ENCODE results near the gene NIPAL1. TPM values are rescaled to one million over a fixed set of nuclear protein-coding genes. Genes with fewer than 3 reads are reported as not detected.

NIPAL1 gene
- total RNA-seq, 6 experiments from 2014 or later = 0.22 to 1.3 (median 0.48) TPM

GRCh38 chr4:48017108-48017571 lies 568 bp downstream of the NIPAL1 start:
- Mint-ChIP-seq H3K9me3 (no peaks in the 10 kb centered on the region), H3K27ac (peak overlapping the region; percentile 68; the same call in 1 of the 2 replicates), H3K4me1 (ENCODE audit: low read depth) (peaks cover 10% of the 10 kb centered on the region), H3K4me3 (peak overlapping the region; percentile 86), H3K27me3 (ENCODE audit: insufficient read depth) (peaks cover 5% of the 10 kb centered on the region), H3K36me3 (ENCODE audit: low read depth) (no peaks in the 10 kb centered on the region)
- DNase-seq = peak; percentile 57
- no peak for TF ChIP-seq CTCF (IDR thresholded peaks at IDR 0.05)

- no peaks in the 10 kb centered on the region for H3K9me3 Mint-ChIP-seq
- H3K4me3 Mint-ChIP-seq = no peak overlapping the region
- H3K27me3 Mint-ChIP-seq (ENCODE audit: insufficient read depth) = peaks cover 5% of the 10 kb centered on the region
- H3K36me3 Mint-ChIP-seq (ENCODE audit: low read depth) = no peaks in the 10 kb centered on the region
- DNase-seq = no peak
- H3K27ac Mint-ChIP-seq = no peak overlapping the region
- no peak for TF ChIP-seq CTCF (IDR thresholded peaks at IDR 0.05)
- H3K4me1 Mint-ChIP-seq (ENCODE audit: low read depth) = peaks cover 10% of the 10 kb centered on the region
These were observed 1.5 kb downstream of the NIPAL1 start for GRCh38 chr4:48018112-48018511.

- no peak overlapping the region for H3K4me3 Mint-ChIP-seq
- no peaks in the 10 kb centered on the region for H3K36me3 Mint-ChIP-seq (ENCODE audit: low read depth)
- H3K27ac Mint-ChIP-seq = no peak overlapping the region
- H3K27me3 Mint-ChIP-seq (ENCODE audit: insufficient read depth) = peaks cover 6% of the 10 kb centered on the region
- peaks cover 16% of the 10 kb centered on the region for H3K4me1 Mint-ChIP-seq (ENCODE audit: low read depth)
- TF ChIP-seq CTCF (IDR thresholded peaks at IDR 0.05) = no peak
- H3K9me3 Mint-ChIP-seq = no peaks in the 10 kb centered on the region
- no peak for DNase-seq
These were observed 4.5 kb downstream of the NIPAL1 start for GRCh38 chr4:48021100-48021499.

- H3K4me3 Mint-ChIP-seq = no peak overlapping the region
- H3K9me3 Mint-ChIP-seq = no peaks in the 10 kb centered on the region
- no peak for TF ChIP-seq CTCF (IDR thresholded peaks at IDR 0.05)
- no peaks in the 10 kb centered on the region for H3K36me3 Mint-ChIP-seq (ENCODE audit: low read depth)
- H3K4me1 Mint-ChIP-seq (ENCODE audit: low read depth) = peaks cover 10% of the 10 kb centered on the region; the same call in 1 of the 2 replicates
- DNase-seq = no peak
- H3K27me3 Mint-ChIP-seq (ENCODE audit: insufficient read depth) = peaks cover 4% of the 10 kb centered on the region; the same call in 1 of the 2 replicates
- no peak overlapping the region for H3K27ac Mint-ChIP-seq
These were observed 5.7 kb downstream of the NIPAL1 start for GRCh38 chr4:48022192-48022799.

- H3K36me3 Mint-ChIP-seq (ENCODE audit: low read depth) = no peaks in the 10 kb centered on the region
- H3K27ac Mint-ChIP-seq = no peak overlapping the region
- TF ChIP-seq CTCF (IDR thresholded peaks at IDR 0.05) = no peak
- peaks cover 21% of the 10 kb centered on the region for H3K4me1 Mint-ChIP-seq (ENCODE audit: low read depth)
- H3K4me3 Mint-ChIP-seq = no peak overlapping the region
- H3K9me3 Mint-ChIP-seq = no peaks in the 10 kb centered on the region
- no peak for DNase-seq
- H3K27me3 Mint-ChIP-seq (ENCODE audit: insufficient read depth) = peaks cover 9% of the 10 kb centered on the region
These were observed 8.0 kb downstream of the NIPAL1 start for GRCh38 chr4:48024522-48024921.

All from HFFc6 (cell line).